ENCODE results near the gene ULBP1.
"Not testable (repeated sequence)": the region's sequence is repeated elsewhere in the genome, so short reads cannot be mapped to it uniquely, and the experiment has no call there.

ULBP1 gene

GRCh38 chr6:149985481-149985937 lies 21.8 kb downstream of the ULBP1 start:
- DNase-seq (ENCODE audit: insufficient read length, low spot score) (no peak), FAIRE-seq (no peak)
- TF ChIP-seq SPI1 (IDR thresholded peaks at IDR 0.05; ENCODE audit: low read depth, low read length) (no peak), PAX5 (IDR thresholded peaks at IDR 0.05; ENCODE audit: insufficient read depth, low read length, severe bottlenecking) (no peak), POLR2AphosphoS5 (IDR thresholded peaks at IDR 0.05; ENCODE audit: low read depth, low read length) (no peak)

DNA sequence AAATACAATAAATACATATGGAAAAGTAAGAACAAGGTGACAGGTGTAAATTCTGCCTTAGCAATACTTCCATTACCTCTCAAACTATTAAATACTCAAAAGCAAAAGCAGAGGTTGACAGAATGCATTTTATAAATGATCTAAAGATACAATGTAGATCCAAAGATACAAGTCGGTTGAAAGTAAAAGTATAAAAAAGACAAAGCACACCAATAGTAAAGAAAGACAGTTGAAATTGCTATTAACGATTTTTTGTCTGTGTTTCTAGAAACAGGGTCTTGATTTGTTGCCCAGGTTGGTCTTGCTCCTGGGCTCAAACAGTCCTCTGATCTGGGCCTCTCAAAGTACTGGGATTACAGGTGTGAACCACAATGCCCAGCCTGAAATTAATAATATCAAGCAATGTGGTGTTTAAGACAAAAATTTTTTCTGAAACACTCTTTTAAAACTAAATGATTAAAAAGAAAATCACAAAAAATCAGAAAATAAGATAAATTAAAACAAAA lies 23.9 kb downstream of the ULBP1 start:
- FAIRE-seq (no peak), DNase-seq (ENCODE audit: insufficient read length, low spot score) (no peak)
- TF ChIP-seq PAX5 (IDR thresholded peaks at IDR 0.05; ENCODE audit: insufficient read depth, low read length, severe bottlenecking) = no peak

- DNase-seq (ENCODE audit: insufficient read length, low spot score) (no peak), FAIRE-seq (no peak)
- TF ChIP-seq PAX5 (IDR thresholded peaks at IDR 0.05; ENCODE audit: insufficient read depth, low read length, severe bottlenecking) = no peak
- no peak for TF ChIP-seq TAF1 (IDR thresholded peaks at IDR 0.05; ENCODE audit: low read depth, low read length)
- no peak for TF ChIP-seq POU2F2 (IDR thresholded peaks at IDR 0.05; ENCODE audit: low read depth, low read length)
- TF ChIP-seq POLR2A (IDR thresholded peaks at IDR 0.05; ENCODE audit: low read depth, low read length) = no peak
- no peak for TF ChIP-seq POLR2AphosphoS5 (IDR thresholded peaks at IDR 0.05; ENCODE audit: low read depth, low read length)
- no peak for TF ChIP-seq SPI1 (IDR thresholded peaks at IDR 0.05; ENCODE audit: low read depth, low read length)
These were observed 25.0 kb downstream of the ULBP1 start for GRCh38 chr6:149988550-149989346.

DNA sequence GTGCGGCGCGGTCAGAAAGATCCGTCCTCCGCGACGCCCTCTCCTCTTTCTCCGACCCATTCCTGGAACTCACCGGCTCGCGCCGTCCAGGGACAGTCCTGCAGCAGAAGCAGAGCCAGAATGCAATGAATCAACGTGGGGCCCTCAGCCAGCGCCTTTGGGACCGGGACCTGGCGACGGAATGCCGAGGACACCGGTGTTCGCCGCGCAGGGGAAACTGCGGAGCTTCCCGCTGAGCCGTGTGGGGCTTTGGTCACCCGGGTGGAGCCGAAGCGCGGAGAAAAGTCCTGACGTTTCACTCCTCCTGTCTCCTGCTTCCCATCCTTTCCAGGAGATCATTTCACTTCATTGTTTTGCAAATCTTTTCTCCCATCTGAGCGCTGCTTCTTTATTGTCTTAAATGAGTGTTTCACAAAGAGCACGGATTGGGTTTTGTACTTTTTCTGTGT lies 26.5 kb downstream of the ULBP1 start:
- FAIRE-seq = no peak

DNA sequence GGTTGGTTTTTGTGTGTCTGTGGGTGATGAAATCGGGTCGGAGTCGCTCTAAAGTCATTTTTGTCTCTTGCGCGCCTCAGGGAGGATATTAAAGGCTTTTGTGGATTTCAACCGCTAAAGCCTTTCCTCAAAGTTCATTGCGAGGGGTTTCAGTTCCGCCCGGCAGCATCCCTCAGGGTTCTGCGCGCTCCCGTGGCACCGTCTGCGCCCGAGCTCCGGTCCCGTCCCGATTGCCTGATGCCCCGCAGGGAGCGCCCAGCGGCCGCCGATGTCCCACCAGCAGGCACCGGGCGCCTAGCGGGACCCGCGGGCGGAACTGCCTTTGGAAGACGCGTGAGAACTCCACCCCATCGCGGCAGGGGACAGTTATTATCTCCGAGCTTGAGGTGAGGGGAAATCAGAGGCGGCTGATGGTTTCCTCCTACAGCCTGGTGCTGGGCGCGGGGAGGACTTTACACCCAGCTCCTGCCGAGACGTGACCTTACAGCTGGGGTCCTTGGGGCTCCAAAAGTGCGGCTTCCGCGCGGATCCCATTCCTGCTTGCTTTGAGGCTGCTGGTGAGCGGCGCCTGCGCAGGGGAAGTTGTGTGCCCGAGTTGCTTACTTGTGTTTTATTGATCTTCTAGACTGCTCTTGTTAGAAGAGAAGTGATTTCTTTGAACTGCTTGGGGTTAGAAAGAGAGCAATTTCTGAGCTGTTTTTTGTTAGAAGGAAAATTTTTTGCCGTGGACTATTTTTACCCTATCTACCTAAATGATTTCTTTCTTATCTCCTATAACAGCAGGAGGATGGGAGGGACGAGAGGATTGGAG lies 27.1 kb downstream of the ULBP1 start:
- FAIRE-seq = peak; percentile 5
- no peak for TF ChIP-seq POLR2A (IDR thresholded peaks at IDR 0.05; ENCODE audit: low read depth, low read length)
- no peak for TF ChIP-seq TAF1 (IDR thresholded peaks at IDR 0.05; ENCODE audit: low read depth, low read length)
- TF ChIP-seq POLR2AphosphoS5 (IDR thresholded peaks at IDR 0.05; ENCODE audit: low read depth, low read length) = no peak
- TF ChIP-seq SPI1 (IDR thresholded peaks at IDR 0.05; ENCODE audit: low read depth, low read length) = peak; percentile 89
- TF ChIP-seq PAX5 (IDR thresholded peaks at IDR 0.05; ENCODE audit: insufficient read depth, low read length, severe bottlenecking) = no peak
- DNase-seq (ENCODE audit: insufficient read length, low spot score) = peak; percentile 43

More for the DNA sequence above, 26.5 kb downstream of the ULBP1 start:
- no peak for TF ChIP-seq POLR2AphosphoS5 (IDR thresholded peaks at IDR 0.05; ENCODE audit: low read depth, low read length)
- no peak for TF ChIP-seq TAF1 (IDR thresholded peaks at IDR 0.05; ENCODE audit: low read depth, low read length)
- no peak for TF ChIP-seq POLR2A (IDR thresholded peaks at IDR 0.05; ENCODE audit: low read depth, low read length)
- DNase-seq (ENCODE audit: insufficient read length, low spot score) = no peak

DNA sequence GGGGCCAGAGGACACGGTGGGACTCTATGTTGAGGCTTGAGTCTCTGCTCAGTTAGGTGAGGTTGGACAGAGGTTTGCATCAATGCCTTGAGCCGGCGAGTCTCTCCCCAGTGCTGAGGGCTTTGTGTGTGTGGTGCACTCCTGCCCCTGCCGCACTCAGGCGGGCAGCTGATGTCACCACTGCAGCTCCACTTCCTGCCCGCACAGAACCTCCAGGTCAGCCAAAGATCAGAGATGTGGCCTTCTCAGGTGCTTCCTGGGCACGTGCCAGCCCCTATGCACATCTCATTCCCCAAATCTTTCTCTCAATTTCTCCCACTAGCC lies 27.7 kb downstream of the ULBP1 start:
- peak; percentile 59 for FAIRE-seq
- DNase-seq (ENCODE audit: insufficient read length, low spot score) = not testable (repeated sequence)

GRCh38 chr6:149991838-149992237 lies 28.1 kb downstream of the ULBP1 start:
- DNase-seq (ENCODE audit: insufficient read length, low spot score) (no peak), FAIRE-seq (no peak)
- TF ChIP-seq SPI1 (IDR thresholded peaks at IDR 0.05; ENCODE audit: low read depth, low read length) (no peak), POLR2AphosphoS5 (IDR thresholded peaks at IDR 0.05; ENCODE audit: low read depth, low read length) (no peak), TAF1 (IDR thresholded peaks at IDR 0.05; ENCODE audit: low read depth, low read length) (no peak), POLR2A (IDR thresholded peaks at IDR 0.05; ENCODE audit: low read depth, low read length) (no peak), PAX5 (IDR thresholded peaks at IDR 0.05; ENCODE audit: insufficient read depth, low read length, severe bottlenecking) (no peak), POU2F2 (IDR thresholded peaks at IDR 0.05; ENCODE audit: low read depth, low read length) (no peak)

- TF ChIP-seq SPI1 (IDR thresholded peaks at IDR 0.05; ENCODE audit: low read depth, low read length) = no peak
- TF ChIP-seq POU2F2 (IDR thresholded peaks at IDR 0.05; ENCODE audit: low read depth, low read length) = no peak
- no peak for TF ChIP-seq TAF1 (IDR thresholded peaks at IDR 0.05; ENCODE audit: low read depth, low read length)
- TF ChIP-seq POLR2A (IDR thresholded peaks at IDR 0.05; ENCODE audit: low read depth, low read length) = no peak
- TF ChIP-seq POLR2AphosphoS5 (IDR thresholded peaks at IDR 0.05; ENCODE audit: low read depth, low read length) = no peak
- TF ChIP-seq PAX5 (IDR thresholded peaks at IDR 0.05; ENCODE audit: insufficient read depth, low read length, severe bottlenecking) = no peak
These were observed 31.6 kb downstream of the ULBP1 start for GRCh38 chr6:149995235-149995750.

DNA sequence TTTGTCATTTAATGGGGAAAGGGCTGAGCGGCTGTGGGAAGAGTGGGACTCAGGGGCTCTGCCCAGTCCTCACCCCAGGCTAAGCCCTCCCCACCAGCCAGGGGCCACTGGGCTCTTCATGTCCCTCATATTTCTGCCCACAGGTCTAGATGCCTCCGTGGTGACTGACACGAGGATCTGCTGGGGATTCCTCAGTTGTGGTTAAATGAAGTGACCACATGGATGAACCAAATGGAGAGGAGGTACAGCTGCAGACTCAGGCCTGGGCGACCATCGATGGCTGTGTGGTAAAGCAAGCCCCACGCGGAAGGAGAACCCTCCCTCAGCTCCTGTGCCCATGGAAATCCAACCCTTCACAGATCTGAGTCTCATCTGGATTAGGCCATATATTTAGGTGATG lies 32.2 kb downstream of the ULBP1 start:
- FAIRE-seq = no peak

More at GRCh38 chr6:149995235-149995750, 31.6 kb downstream of the ULBP1 start:
- FAIRE-seq (no peak), DNase-seq (ENCODE audit: insufficient read length, low spot score) (no peak)

DNA sequence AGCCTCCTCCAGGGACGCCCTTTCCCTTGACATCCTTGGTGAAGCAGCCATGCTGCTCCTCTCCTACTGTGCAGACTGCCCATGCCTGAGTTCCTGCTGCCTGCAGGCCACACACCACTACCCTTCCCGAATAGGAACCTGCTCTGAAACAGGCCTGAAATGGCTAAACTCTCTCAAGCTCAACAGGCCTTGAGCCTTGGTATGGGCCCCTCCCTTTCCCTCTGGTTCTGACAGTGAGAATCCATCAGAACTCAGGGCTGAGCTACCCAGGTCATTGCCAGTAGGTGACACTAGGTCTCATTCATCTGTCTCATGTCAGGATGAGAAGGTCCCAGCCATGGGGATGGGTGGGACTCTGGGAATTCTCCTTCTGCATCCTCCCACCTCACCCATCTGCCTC lies 35.9 kb downstream of the ULBP1 start:
- FAIRE-seq = no peak

More for the DNA sequence above, 32.2 kb downstream of the ULBP1 start:
- TF ChIP-seq TAF1 (IDR thresholded peaks at IDR 0.05; ENCODE audit: low read depth, low read length) (no peak), POU2F2 (IDR thresholded peaks at IDR 0.05; ENCODE audit: low read depth, low read length) (no peak), POLR2A (IDR thresholded peaks at IDR 0.05; ENCODE audit: low read depth, low read length) (no peak), SPI1 (IDR thresholded peaks at IDR 0.05; ENCODE audit: low read depth, low read length) (no peak), POLR2AphosphoS5 (IDR thresholded peaks at IDR 0.05; ENCODE audit: low read depth, low read length) (no peak), PAX5 (IDR thresholded peaks at IDR 0.05; ENCODE audit: insufficient read depth, low read length, severe bottlenecking) (no peak)
- DNase-seq (ENCODE audit: insufficient read length, low spot score) = no peak

More for the DNA sequence above, 35.9 kb downstream of the ULBP1 start:
- no peak for TF ChIP-seq POLR2A (IDR thresholded peaks at IDR 0.05; ENCODE audit: low read depth, low read length)
- TF ChIP-seq POU2F2 (IDR thresholded peaks at IDR 0.05; ENCODE audit: low read depth, low read length) = no peak
- TF ChIP-seq TAF1 (IDR thresholded peaks at IDR 0.05; ENCODE audit: low read depth, low read length) = no peak
- no peak for TF ChIP-seq PAX5 (IDR thresholded peaks at IDR 0.05; ENCODE audit: insufficient read depth, low read length, severe bottlenecking)
- TF ChIP-seq POLR2AphosphoS5 (IDR thresholded peaks at IDR 0.05; ENCODE audit: low read depth, low read length) = no peak
- TF ChIP-seq SPI1 (IDR thresholded peaks at IDR 0.05; ENCODE audit: low read depth, low read length) = no peak
- no peak for DNase-seq (ENCODE audit: insufficient read length, low spot score)

Data from GM12891 (cell line).